ENCODE measurements around the gene PRKAR1B. TPM values are rescaled to one million over a fixed set of nuclear protein-coding genes. Genes with fewer than 3 reads are reported as not detected.

PRKAR1B gene
- total RNA-seq, 1 donor from 2014 or later, result 81.9 TPM

- peak; percentile 65 for DNase-seq
These were observed 35.6 kb downstream of the PRKAR1B start for GRCh38 chr7:691361-692045.

DNA sequence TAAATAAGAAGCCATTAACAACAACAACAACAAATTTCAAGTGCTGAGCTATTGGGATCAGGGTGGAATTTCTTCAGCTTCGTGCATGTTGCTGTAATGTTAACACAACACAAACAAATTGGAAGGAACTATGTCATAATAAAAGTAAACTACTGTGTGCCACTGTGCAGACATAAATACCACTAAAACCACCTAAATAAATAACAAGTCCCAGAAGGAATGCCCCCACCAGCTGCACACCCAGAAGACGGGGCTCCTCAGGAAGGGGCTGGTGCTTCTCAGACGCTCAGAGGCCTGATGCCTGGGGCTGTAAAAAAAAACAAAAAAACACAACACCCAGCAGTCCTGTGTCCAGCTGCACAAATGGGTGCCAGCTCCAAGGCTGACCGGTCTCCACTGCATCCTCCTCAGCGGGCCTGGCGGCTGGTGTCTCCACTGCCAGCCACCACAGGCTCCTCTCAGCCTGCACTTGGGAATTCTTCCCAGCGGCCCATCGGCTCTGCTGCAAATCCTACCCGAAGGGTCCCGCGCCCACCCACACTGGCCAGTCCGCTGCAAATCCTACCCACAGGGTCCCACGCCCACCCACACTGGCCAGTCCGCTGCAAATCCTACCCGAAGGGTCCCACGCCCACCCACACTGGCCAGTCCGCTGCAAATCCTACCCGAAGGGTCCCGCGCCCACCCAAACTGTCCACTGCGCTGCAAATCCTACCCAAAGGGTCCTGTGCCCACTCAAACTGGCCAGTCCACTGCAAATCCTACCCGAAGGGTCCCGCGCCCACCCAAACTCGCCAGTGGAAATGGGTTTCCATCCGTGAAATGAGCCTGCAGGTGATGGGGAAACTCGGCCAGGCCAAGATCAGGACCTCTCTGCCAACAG lies 36.4 kb downstream of the PRKAR1B start:
- no peak for DNase-seq

DNA sequence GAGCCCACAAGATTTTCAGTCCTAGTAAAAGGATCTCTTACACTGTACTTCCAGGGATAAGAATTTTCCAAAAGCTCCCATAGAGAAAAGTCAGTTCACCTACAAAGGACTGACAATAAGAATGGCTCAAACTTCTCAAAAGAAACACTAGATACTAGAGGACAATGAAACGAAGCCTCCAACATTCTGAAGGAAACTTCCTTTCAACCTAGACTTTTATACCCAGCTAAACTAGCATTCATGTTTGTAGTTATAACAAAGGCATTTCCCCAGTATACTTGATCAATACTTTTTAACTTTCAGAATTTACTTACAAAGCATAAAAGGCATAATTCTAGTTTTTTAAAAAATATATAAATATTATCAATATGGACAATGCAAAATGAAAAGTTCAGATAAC lies 41.5 kb downstream of the PRKAR1B start:
- no peak for DNase-seq

GRCh38 chr7:684416-684815 lies 42.7 kb downstream of the PRKAR1B start:
- DNase-seq, result no peak

DNA sequence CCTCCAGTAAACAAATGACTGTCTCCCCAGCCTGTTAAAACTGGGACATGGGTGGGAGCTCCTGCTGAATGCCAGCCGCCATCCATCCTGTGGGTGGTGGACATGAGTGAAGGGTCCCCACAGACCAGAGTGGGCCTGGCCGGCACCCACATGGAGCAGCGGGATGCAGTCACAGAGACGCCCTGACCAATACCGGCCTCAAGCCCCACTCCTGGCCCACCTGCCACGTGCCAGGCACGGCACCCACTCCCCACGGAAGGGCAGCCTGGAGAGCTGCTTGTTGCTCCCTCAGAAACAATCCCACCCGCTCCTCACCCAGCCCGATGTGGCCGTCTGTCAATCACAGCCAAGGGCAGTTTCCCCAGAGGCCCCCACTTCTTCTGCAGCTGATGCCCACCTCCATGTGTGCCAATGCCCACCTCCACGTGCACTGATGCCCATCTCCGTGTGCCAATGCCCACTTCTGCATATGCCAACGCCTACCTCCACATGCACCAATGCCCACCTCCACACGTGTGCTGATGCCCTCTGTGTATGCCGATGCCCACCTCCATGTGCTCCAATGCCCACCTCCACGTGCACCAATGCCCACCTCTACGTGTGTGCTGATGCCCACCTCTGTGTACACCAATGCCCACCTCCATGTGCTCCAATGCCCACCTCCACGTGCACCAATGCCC lies 43.4 kb downstream of the PRKAR1B start:
- DNase-seq, result no peak

- no peak for DNase-seq
These were observed 44.3 kb downstream of the PRKAR1B start for GRCh38 chr7:682810-683209.

DNA sequence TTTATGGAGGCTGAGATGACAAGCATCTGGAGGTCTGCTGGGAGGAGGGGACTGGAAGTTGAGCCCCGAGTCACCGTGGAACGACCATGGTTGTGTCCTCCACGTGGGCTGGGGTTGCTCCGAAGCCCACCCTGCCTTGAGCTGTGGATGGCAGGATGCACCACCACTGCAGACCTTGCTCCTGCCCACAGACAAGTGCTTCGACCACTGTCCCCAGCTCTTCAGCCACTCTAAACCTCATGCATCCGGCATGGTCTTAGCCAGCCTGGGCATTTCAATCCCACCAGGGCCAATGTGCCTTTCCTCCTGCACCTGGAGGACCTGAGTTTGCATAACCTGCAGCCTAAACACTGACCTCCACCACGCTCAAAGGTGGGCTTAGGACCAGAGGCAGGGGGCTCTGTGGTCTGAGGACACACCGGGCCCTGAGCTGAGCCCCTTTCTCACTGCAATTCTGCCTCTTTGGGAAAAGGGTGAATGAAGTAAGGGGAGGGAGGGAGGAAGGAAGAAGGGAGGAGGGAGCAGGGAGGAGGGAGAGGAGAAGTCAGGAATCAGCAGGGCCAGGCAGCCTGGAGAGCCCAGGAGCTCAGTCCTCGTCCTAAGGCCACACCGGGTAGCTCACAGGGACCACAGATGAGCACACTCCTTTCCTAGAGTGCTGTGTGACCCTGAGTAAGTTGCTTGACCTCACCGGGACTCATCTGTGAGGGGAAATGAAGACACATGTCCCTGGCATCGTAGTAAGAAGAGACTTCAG lies 45.4 kb downstream of the PRKAR1B start:
- no peak for DNase-seq

DNA sequence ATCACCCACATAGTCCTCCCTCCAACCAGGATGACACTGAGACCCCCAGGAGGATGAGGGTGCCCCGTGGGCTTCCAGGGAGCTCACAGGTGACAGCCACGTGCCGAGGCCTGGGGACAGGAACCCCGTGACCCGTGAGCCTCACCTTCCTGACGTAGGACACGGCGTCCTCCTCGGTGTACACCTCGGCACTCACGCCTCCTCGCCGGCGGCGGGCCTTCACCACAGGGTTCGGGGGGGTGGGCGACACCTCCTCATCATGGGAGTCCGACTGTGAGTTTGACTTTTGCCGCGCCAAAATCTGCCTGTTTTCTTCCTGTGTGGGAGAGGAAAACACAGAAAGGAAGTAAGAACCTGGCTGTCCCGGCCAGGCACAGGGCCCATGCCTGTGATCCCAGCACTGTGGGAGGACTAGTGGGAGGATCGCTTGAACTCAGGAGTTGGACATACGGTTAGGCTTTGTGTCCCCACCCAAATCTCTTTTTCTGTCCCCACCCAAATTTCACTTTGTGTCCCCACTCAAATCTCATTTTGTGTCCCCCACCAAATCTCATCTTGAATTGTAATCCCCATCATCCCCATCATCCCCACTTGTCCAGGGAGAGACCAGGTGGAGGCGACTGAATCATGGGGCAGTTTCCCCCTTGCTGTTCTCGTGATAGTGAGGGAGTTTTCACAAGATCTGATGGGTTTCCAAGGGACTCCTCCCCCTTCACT lies 46.5 kb downstream of the PRKAR1B start:
- DNase-seq, result no peak

- DNase-seq, result no peak
These were observed 50.1 kb downstream of the PRKAR1B start for GRCh38 chr7:676972-677385.

DNA sequence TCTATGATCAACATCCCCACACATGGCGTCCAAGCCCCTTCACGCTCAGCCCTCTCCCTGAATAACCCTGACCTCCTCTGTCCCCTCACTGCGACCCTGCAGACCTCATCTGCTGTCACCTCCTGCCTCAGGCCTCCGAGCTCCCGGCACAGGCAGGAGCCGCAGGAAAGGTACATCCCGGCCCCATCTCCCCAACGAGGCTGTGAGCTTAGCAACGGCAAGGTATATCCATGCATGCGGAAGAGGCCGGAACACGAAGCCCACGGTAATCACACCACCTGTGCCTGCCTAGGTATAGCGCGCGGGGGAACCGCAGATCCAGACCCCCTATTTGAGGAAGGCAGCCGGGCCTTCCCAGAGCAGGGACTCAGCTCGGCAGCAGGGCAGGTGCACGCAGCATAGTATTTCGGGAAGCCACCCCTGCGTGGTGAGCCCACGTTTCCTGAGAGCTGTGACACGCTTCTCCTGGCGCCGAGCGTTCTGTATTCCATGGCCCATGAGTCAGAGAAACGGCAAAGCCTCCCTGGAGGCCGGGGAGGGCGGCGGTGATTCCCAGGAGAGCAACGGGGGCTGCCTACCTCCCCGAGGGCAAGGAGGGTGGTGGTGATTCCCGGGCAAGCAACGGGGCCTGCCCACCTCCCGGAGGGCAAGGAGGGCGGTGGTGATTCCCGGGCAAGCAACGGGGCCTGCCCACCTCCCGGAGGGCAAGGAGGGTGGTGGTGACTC lies 50.7 kb downstream of the PRKAR1B start:
- peak; percentile 43 for DNase-seq

DNA sequence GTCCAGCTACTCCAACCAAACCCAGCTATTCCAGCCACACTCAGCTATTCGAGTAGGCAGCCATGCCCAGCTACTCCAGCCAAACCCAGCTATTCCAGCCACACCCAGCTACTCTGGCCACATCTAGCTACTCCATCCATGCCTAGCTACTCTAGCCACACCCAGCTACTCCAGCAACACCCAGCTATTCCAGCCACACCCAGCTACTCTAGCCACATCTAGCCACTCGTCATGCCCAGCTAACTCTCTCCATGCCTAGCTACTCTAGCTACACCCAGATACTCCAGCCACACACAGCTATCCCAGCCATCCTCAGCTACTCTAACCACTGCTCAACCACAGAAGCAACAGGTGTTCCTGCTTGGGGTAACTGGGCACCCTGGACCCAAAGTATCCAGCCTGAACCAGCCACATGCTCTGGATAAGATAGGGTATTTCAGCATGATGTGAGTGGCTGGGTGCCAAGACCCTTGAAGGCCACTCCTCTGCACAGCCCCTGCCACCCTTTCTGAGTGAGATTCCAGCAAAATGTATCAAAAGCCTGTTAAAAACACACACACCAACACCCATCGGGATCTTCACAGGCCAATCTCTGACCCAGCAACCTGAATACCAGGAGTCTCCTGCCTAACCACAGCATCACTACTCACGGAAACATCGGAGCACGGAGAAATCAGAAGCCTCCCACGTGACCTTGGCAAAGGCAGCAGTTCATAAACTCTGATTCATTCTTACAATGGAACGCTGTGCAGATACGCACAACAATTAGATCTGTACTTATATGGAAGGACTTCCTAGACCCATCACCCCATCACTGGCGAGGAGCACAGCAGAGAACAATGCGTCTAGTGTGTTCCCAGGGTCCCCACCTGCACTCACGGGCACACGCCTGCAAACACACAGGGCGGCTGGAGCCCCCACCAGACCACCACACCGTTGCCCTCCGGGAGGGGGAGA lies 52.3 kb downstream of the PRKAR1B start:
- no peak for DNase-seq

GRCh38 chr7:673681-674453 lies 53.2 kb downstream of the PRKAR1B start:
- no peak for DNase-seq

DNA sequence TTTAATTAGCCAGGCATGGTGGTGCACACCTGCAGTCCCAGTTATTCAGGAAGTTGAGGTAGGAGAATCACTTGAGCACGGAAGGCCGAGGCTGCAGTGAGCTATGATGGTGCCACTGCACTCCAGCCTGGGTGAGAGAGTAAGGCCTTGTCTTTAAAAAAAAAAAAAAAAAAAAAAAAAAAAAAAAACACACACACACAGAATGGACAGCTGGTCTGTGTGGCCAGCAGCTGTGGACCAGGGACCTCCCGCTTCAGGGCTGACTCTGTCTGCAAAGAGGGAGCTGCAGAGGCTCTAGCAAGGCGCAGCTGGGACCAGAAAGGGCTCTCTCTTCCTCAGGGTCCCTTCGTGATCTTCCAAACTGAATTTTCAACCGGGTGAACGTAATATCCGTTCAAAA lies 54.2 kb downstream of the PRKAR1B start:
- DNase-seq, result no peak

- no peak for DNase-seq
These were observed 55.6 kb downstream of the PRKAR1B start for GRCh38 chr7:671415-672042.

DNA sequence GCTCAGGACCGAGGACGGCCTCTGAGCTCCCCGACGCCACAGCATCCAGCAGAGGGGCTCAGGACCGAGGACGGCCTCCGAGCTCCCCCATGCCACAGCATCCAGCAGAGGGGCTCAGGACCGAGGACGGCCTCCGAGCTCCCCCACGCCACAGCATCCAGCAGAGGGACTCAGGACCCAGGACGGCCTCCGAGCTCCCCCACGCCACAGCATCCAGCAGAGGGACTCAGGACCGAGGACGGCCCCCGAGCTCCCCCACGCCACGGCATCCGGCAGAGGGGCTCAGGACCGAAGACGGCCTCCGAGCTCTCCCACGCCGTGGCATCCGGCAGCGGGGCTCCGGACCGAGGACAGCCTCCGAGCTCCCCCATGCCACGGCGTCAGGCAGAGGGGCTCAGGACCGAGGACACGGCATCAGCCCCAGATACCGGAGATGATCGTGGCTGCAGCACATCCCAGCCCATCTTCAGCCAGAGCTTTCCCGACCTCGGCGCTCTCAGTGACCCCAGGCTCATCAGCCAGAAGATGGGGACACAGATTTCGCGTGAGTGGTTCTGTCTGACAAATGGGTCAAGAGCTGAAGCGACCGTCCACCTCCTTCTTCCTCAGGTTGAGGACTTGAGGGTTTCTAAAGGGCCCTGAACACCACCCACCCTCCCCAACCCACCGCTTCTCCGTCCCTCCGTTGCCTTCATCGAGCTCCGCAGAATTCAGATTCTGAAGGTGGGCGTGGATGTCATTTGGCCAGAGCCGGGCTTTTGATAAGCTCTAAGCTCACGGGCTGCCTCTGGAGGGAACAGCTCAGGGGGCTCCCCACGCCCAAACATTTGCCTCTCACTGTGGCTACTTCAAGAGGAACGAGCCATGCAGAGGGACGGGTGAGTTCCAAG lies 56.3 kb downstream of the PRKAR1B start:
- no peak for DNase-seq

GRCh38 chr7:668958-669357 lies 58.1 kb downstream of the PRKAR1B start:
- no peak for DNase-seq

All from occipital lobe (tissue), 2 donors.